Body of pancreas (tissue), 4 donors: ENCODE measurements around the gene PKNOX2.

Experiments used
- POLR2A ChIP-seq, 3 donors: fragments of 450-650 bp; IDR thresholded peaks; one replicate each; pipeline ENCODE4 v1.6.1; 2016; ENCODE audit warnings: antibody characterized with exemption in 3 of 3, mild to moderate bottlenecking in 2 of 3
- TF ChIP-seq, protein P1 (sequence below), 7 experiments: fragments of 450-650 bp in 4 of 7; fragments of 200-600 bp in 3 of 7; sonication (generic) in 3 of 7; IDR thresholded peaks; one replicate each; pipeline ENCODE4 v1.5.1; 2016 to 2019; ENCODE audit warnings: antibody characterized with exemption in 7 of 7

DNA sequence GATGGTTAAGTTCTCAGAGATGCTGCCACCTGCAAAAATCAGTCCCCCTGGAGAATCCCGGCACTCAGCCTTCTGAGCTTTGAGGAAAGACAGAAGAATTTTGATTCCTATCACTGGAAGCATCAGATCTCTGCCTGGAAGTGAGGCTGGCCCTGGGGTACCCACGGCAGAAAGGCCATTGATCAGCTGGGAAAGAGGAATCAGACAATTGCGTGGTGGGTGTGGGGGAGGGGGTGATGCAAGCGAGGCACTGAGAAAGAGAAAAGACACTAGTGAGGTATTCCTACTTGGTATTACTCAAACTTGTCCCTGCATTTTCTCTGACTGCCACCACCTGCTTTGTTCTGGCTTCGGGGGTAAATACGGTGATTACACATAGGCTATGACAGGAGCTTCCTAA, 235.4 kb downstream of the PKNOX2 start:
- TF ChIP-seq, protein P1, sequence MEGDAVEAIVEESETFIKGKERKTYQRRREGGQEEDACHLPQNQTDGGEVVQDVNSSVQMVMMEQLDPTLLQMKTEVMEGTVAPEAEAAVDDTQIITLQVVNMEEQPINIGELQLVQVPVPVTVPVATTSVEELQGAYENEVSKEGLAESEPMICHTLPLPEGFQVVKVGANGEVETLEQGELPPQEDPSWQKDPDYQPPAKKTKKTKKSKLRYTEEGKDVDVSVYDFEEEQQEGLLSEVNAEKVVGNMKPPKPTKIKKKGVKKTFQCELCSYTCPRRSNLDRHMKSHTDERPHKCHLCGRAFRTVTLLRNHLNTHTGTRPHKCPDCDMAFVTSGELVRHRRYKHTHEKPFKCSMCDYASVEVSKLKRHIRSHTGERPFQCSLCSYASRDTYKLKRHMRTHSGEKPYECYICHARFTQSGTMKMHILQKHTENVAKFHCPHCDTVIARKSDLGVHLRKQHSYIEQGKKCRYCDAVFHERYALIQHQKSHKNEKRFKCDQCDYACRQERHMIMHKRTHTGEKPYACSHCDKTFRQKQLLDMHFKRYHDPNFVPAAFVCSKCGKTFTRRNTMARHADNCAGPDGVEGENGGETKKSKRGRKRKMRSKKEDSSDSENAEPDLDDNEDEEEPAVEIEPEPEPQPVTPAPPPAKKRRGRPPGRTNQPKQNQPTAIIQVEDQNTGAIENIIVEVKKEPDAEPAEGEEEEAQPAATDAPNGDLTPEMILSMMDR (IDR thresholded peaks at IDR 0.05): no peak
- TF ChIP-seq POLR2A (IDR thresholded peaks at IDR 0.05): no peak
